ENCODE measurements around the gene ZFP3. TPM values are rescaled to one million over a fixed set of nuclear protein-coding genes. Genes with fewer than 3 reads are reported as not detected.
A peak's percentile ranks its signal among the peaks of the same experiment; 100 is the strongest.

ZFP3 gene
- total and polyA plus RNA-seq, 11 donors: 4.0 to 14.5 (median 9.3) TPM

- no peak overlapping the region for H3K4me3 ChIP-seq
- peaks cover 0 to 20% (median 4%) of the 10 kb centered on the region in 9 donors for H3K27me3 ChIP-seq
- WGBS, 4 donors: 82 to 90% (median 85%) methylated on average over 13 of the region's 13 CpGs
- ATAC-seq: no peak
- no peak for DNase-seq
- peaks cover 0 to 20% (median 3%) of the 10 kb centered on the region in 12 donors for H3K4me1 ChIP-seq
- H3K36me3 ChIP-seq: no peaks in the 10 kb centered on the region
- TF ChIP-seq CTCF (IDR thresholded peaks at IDR 0.05) (no peak), POLR2A (IDR thresholded peaks at IDR 0.05) (no peak)
- H3K27ac ChIP-seq: no peak overlapping the region
- H3K9me3 ChIP-seq: no peaks in the 10 kb centered on the region
- intact Hi-C loops (cut with DNase I): loop anchor here in 2 of 10 donors (2.0 to 5.0 kb wide), 2 partner anchors 29 to 34 kb away; no protein-coding TSS in a partner anchor
Observed at GRCh38 chr17:5033352-5034015, 44.8 kb upstream of the ZFP3 start.

- Histone ChIP-seq H3K36me3 (no peaks in the 10 kb centered on the region), H3K9me3 (no peaks in the 10 kb centered on the region), H3K4me3 (no peak overlapping the region), H3K27me3 (peaks cover 0 to 20% (median 4%) of the 10 kb centered on the region in 9 donors), H3K27ac (no peak overlapping the region), H3K4me1 (peaks cover 0 to 20% (median 3%) of the 10 kb centered on the region in 12 donors)
- intact Hi-C loops (cut with DNase I): loop anchor here in 1 of 10 donors (5.0 kb wide), 1 partner anchor 33 kb away; no protein-coding TSS in a partner anchor
- DNase-seq: no peak
- 80 to 93% (median 91%) methylated on average over 2 to 5 of the region's 5 CpGs for WGBS, 4 donors
- no peak for TF ChIP-seq POLR2A (IDR thresholded peaks at IDR 0.05)
- no peak for TF ChIP-seq CTCF (IDR thresholded peaks at IDR 0.05)
- ATAC-seq: peak in 1 of 4 donors; percentile 2
Observed at GRCh38 chr17:5034063-5034462, 44.2 kb upstream of the ZFP3 start.

GRCh38 chr17:5034651-5035050 lies 43.6 kb upstream of the ZFP3 start:
- no peaks in the 10 kb centered on the region for H3K9me3 ChIP-seq
- H3K27ac ChIP-seq: no peak overlapping the region
- TF ChIP-seq POLR2A (IDR thresholded peaks at IDR 0.05) (no peak), CTCF (IDR thresholded peaks at IDR 0.05) (no peak)
- H3K4me3 ChIP-seq: no peak overlapping the region
- WGBS, 4 donors: 83 to 87% (median 85%) methylated on average over 14 of the region's 14 CpGs
- peaks cover 0 to 20% (median 3%) of the 10 kb centered on the region in 12 donors for H3K4me1 ChIP-seq
- intact Hi-C loops (cut with DNase I): loop anchor here in 1 of 10 donors (5.0 kb wide), 1 partner anchor 33 kb away; no protein-coding TSS in a partner anchor
- DNase-seq (no peak), ATAC-seq (no peak)
- peaks cover 0 to 20% (median 4%) of the 10 kb centered on the region in 9 donors for H3K27me3 ChIP-seq
- H3K36me3 ChIP-seq: no peaks in the 10 kb centered on the region

GRCh38 chr17:5035315-5035714 lies 43.0 kb upstream of the ZFP3 start, which contains the start of gene SLC52A1:
SLC52A1 (minus strand) TSS chr17:5035426; CDS start chr17:5034606, 820 bp downstream.
- no peaks in the 10 kb centered on the region for H3K36me3 ChIP-seq
- ATAC-seq: no peak
- TF ChIP-seq POLR2A (IDR thresholded peaks at IDR 0.05) (no peak), CTCF (IDR thresholded peaks at IDR 0.05) (no peak)
- H3K27ac ChIP-seq: no peak within 1 kb of the TSS
- H3K4me3 ChIP-seq: peak within 1 kb of the TSS in 5 of 12 donors; percentile 24 to 40 (median 28)
- intact Hi-C loops (cut with DNase I): no loop called here
- DNase-seq: no peak
- peaks cover 0 to 20% (median 4%) of the 10 kb centered on the region in 9 donors for H3K27me3 ChIP-seq
- WGBS, 4 donors: 5 to 9% (median 7%) methylated on average over 20 to 24 of the region's 24 CpGs
- peaks cover 0 to 20% (median 3%) of the 10 kb centered on the region in 12 donors for H3K4me1 ChIP-seq
- H3K9me3 ChIP-seq: no peaks in the 10 kb centered on the region

Data from heart left ventricle (tissue), 16 donors.